Smooth muscle cell (in vitro differentiated cells): ENCODE results near the gene POLA1. TPM values are rescaled to one million over a fixed set of nuclear protein-coding genes. Genes with fewer than 3 reads are reported as not detected.

Experiments
- DNase-seq: peaks from one replicate; lab custom pipeline; 2025; ENCODE audit not compliant: unreplicated experiment; lab: John Stamatoyannopoulos, UW
- H2AFZ ChIP-seq: fragments of 200-600 bp; sonication (generic); 2 replicates; pipeline ENCODE4 v1.6.0; 2016; ENCODE audit warnings: antibody characterized with exemption, low read depth, mild to moderate bottlenecking
- H3F3A ChIP-seq: fragments of 200-600 bp; sonication (generic); 2 replicates; pipeline ENCODE4 v1.6.0; 2017; ENCODE audit warnings: antibody characterized with exemption, low read depth
- H3K27ac ChIP-seq: fragments of 200-600 bp; sonication (generic); 2 replicates; pipeline ENCODE4 v1.5.1; 2016; ENCODE audit warnings: low read depth, mild to moderate bottlenecking
- H3K27me3 ChIP-seq: fragments of 200-600 bp; sonication (generic); 2 replicates; pipeline ENCODE4 v1.6.1; 2016; ENCODE audit warnings: low read depth, mild to moderate bottlenecking
- H3K36me3 ChIP-seq: fragments of 200-600 bp; sonication (generic); 2 replicates; pipeline ENCODE4 v1.5.1; 2016; ENCODE audit warnings: low read depth
- H3K4me1 ChIP-seq: fragments of 200-600 bp; sonication (generic); 2 replicates; pipeline ENCODE4 v1.5.1; 2016; ENCODE audit warnings: low read depth
- H3K4me2 ChIP-seq: fragments of 200-600 bp; sonication (generic); 2 replicates; pipeline ENCODE4 v1.6.0; 2016; ENCODE audit warnings: mild to moderate bottlenecking
- H3K4me3 ChIP-seq: fragments of 200-600 bp; sonication (generic); 2 replicates; pipeline ENCODE4 v1.5.1; 2016; ENCODE audit warnings: mild to moderate bottlenecking
- H3K79me2 ChIP-seq: fragments of 200-600 bp; sonication (generic); 2 replicates; pipeline ENCODE4 v1.6.0; 2016; ENCODE audit warnings: low read depth, mild to moderate bottlenecking
- H3K9ac ChIP-seq: fragments of 200-600 bp; sonication (generic); 2 replicates; pipeline ENCODE4 v1.6.0; 2016; ENCODE audit warnings: low read depth
- H3K9me3 ChIP-seq: fragments of 200-600 bp; sonication (generic); replicated peaks from 2 replicates; pipeline ENCODE4 v1.5.1; 2016; ENCODE audit warnings: low read depth
- H4K20me1 ChIP-seq: fragments of 200-600 bp; sonication (generic); 2 replicates; pipeline ENCODE4 v1.6.0; 2016; ENCODE audit warnings: low read depth
- WGBS: methylation state at CpG from one replicate; pipeline ENCODE4 v1.1.7; 2016; ENCODE audit warnings: low lambda C conversion rate; 5-methylcytosine and 5-hydroxymethylcytosine counted together
- polyA plus RNA-seq: library from polyadenylated mRNA; unstranded; fragments of >200 nt; fragmentation: Nextera tagmentation; extraction: Ambion mirVana; gene quantifications from 2 replicates; pipeline ENCODE4 v1.2.1, GENCODE V29; 2016
- total RNA-seq: library from RNA; depleted of rRNA; stranded (reverse); fragments of >200 nt; gene quantifications from 2 replicates; pipeline ENCODE4 v1.2.3, GENCODE V29; 2014
- TF ChIP-seq, protein P1 (sequence below): fragments of 200-600 bp; sonication (generic); IDR thresholded peaks from 2 replicates; pipeline ENCODE4 v1.5.1; 2017; ENCODE audit warnings: borderline replicate concordance, mild to moderate bottlenecking, antibody characterized with exemption; ENCODE audit not compliant: insufficient read depth, poor library complexity, severe bottlenecking

Gene POLA1
- total and polyA plus RNA-seq, 2 experiments from 2014 or later: 5.4 to 11.7 TPM

DNA sequence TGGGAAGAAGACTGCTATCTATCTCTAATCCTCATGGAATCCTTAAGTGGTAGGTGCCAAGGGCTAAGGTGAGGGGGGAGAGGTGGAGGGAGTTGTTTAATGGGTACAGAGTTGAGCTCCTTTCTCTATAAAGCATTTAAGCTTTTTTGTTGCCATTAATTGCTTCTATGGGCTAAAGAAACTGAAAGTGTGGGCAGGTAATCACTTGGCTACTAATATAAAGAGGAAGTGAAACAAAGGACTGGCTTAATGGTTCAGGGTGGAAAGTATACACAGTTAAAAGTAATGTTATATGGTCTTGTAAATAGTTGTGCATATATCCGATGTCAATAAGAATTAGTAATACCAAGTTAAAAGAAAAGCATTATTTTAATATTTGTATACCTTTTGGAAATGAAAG is 83.9 kb downstream of the POLA1 start:
- Histone ChIP-seq H3K4me3 (no peak overlapping the region), H3K27me3 (no peaks in the 10 kb centered on the region), H3K4me1 (peaks cover 4% of the 10 kb centered on the region), H2AFZ (no peak overlapping the region), H3F3A (no peaks in the 10 kb centered on the region), H3K9ac (no peak overlapping the region), H3K79me2 (no peaks in the 10 kb centered on the region), H4K20me1 (no peaks in the 10 kb centered on the region), H3K4me2 (no peak overlapping the region), H3K9me3 (no peaks in the 10 kb centered on the region), H3K36me3 (no peaks in the 10 kb centered on the region), H3K27ac (no peak overlapping the region)
- WGBS: 100% methylated on average over 1 of the region's 1 CpG
- no peak for DNase-seq
- TF ChIP-seq, protein P1, sequence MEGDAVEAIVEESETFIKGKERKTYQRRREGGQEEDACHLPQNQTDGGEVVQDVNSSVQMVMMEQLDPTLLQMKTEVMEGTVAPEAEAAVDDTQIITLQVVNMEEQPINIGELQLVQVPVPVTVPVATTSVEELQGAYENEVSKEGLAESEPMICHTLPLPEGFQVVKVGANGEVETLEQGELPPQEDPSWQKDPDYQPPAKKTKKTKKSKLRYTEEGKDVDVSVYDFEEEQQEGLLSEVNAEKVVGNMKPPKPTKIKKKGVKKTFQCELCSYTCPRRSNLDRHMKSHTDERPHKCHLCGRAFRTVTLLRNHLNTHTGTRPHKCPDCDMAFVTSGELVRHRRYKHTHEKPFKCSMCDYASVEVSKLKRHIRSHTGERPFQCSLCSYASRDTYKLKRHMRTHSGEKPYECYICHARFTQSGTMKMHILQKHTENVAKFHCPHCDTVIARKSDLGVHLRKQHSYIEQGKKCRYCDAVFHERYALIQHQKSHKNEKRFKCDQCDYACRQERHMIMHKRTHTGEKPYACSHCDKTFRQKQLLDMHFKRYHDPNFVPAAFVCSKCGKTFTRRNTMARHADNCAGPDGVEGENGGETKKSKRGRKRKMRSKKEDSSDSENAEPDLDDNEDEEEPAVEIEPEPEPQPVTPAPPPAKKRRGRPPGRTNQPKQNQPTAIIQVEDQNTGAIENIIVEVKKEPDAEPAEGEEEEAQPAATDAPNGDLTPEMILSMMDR: no peak

DNA sequence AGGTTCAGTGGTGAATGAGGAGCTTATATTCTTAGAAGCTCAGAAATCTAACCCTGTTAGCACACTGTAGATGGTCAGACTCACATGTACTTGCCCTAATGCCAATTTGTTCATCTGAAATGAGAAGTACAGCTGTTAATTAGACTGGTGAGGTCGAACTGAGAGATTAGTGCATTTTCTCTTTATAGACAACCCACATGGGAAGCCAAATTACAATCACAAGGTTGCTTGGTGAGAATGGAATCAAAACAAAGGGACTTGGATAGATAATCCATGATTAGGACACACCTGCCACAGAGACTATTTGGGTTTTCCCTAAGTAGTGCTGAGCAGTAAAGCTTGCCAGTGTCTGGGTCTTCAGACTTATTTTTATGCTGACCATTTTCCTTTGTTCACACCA is 88.3 kb downstream of the POLA1 start:
- WGBS: 96% methylated on average over 1 of the region's 1 CpG
- peaks cover 4% of the 10 kb centered on the region for H3K4me1 ChIP-seq
- no peak overlapping the region for H3K9ac ChIP-seq
- TF ChIP-seq, protein P1: no peak
- H3K36me3 ChIP-seq: no peaks in the 10 kb centered on the region
- no peak overlapping the region for H3K4me3 ChIP-seq
- no peaks in the 10 kb centered on the region for H3F3A ChIP-seq
- H3K79me2 ChIP-seq: no peaks in the 10 kb centered on the region
- H3K4me2 ChIP-seq: no peak overlapping the region
- no peak overlapping the region for H3K27ac ChIP-seq
- DNase-seq: no peak
- no peaks in the 10 kb centered on the region for H3K9me3 ChIP-seq
- no peaks in the 10 kb centered on the region for H3K27me3 ChIP-seq
- H4K20me1 ChIP-seq: no peaks in the 10 kb centered on the region
- no peak overlapping the region for H2AFZ ChIP-seq

DNA sequence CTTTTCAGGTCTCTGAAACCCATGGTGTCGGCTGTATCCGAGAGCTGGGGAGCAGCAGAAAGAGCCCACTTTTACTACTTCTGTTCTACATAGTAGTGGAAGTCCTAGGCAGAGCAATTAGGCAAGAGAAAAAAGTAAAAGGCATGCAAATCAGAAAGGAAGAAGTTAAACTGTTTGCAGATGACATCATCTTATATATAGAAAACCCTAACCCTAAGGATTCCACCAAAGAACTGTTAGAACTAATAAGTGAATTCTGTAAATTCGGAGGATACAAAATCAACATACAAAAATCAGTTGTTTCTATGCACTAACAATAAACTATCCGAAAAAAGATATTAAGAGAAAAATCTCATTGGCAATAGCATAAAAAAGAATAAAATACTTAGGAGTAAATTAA is 95.3 kb downstream of the POLA1 start:
- no peaks in the 10 kb centered on the region for H3K79me2 ChIP-seq
- no peaks in the 10 kb centered on the region for H4K20me1 ChIP-seq
- no peak for DNase-seq
- TF ChIP-seq, protein P1: no peak
- no peaks in the 10 kb centered on the region for H3K27me3 ChIP-seq
- H3K27ac ChIP-seq: no peak overlapping the region
- H3K9me3 ChIP-seq: no peaks in the 10 kb centered on the region
- no peaks in the 10 kb centered on the region for H3K4me1 ChIP-seq
- H2AFZ ChIP-seq: no peak overlapping the region
- H3F3A ChIP-seq: no peaks in the 10 kb centered on the region
- H3K9ac ChIP-seq: no peak overlapping the region
- H3K4me2 ChIP-seq: no peak overlapping the region
- no peaks in the 10 kb centered on the region for H3K36me3 ChIP-seq
- WGBS: 92% methylated on average over 4 of the region's 4 CpGs
- no peak overlapping the region for H3K4me3 ChIP-seq

DNA sequence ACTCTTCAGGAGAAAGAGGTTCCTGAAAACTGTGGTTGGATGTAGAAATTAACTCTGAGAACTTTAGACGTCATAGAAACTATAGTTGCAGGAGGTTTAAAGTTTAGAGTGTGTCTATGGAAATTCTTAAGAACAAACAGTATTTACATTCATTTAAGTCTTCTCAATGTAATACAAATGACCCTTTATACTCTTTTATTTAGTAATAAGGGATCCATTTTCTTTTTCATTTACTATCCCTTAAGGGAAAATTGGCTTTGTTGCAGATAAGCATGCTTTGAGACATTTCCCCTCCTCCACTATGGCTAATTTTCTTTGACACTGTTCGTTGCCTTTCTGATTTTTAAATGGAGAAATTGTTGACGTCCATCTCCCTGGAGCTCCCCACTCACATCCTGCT is 96.4 kb downstream of the POLA1 start:
- H4K20me1 ChIP-seq: no peaks in the 10 kb centered on the region
- 79% methylated on average over 3 of the region's 3 CpGs for WGBS
- no peak overlapping the region for H3K4me3 ChIP-seq
- no peaks in the 10 kb centered on the region for H3K4me1 ChIP-seq
- no peaks in the 10 kb centered on the region for H3K9me3 ChIP-seq
- no peak overlapping the region for H3K27ac ChIP-seq
- DNase-seq: no peak
- H3K9ac ChIP-seq: no peak overlapping the region
- no peak overlapping the region for H3K4me2 ChIP-seq
- H3K36me3 ChIP-seq: no peaks in the 10 kb centered on the region
- TF ChIP-seq, protein P1: no peak
- no peaks in the 10 kb centered on the region for H3F3A ChIP-seq
- H2AFZ ChIP-seq: no peak overlapping the region
- H3K79me2 ChIP-seq: peaks cover 1% of the 10 kb centered on the region
- no peaks in the 10 kb centered on the region for H3K27me3 ChIP-seq
